Jurkat, Clone E6-1 (cell line): Measurements from ENCODE around the gene PLCXD3.
A peak's percentile ranks its signal among the peaks of the same experiment; 100 is the strongest.

Experiments
- DNase-seq: peaks from one replicate; pipeline ENCODE4 v3.0.0-alpha.2; 2011; ENCODE audit warnings: low read depth, low spot score
- H3K4me3 ChIP-seq: 2 replicates; pipeline ENCODE4 v1.5.1; 2011; ENCODE audit warnings: mild to moderate bottlenecking, low read length, control low read depth, moderate library complexity

PLCXD3 gene

GRCh38 chr5:41312066-41312465, 198.3 kb downstream of the PLCXD3 start:
- DNase-seq, result no peak
- no peak overlapping the region for H3K4me3 ChIP-seq

DNA sequence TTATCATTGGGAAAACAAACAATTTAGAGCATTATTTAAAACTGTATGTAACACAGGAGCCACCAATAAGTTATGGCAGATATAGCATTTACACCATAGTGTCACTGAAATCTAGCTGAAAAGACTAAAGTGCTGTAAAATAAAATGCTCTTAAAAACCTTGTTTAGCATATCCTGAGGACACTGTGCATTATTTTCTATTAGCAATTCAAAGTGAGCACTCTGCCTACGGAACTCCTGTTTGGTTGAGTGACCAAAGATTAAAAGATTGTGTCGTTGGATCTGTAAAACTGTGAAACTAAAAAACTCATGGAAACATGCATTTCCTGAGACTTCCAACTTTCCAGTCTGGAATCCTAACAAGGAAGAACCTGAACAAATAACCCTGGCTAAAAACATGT, 201.1 kb downstream of the PLCXD3 start:
- no peak for DNase-seq
- H3K4me3 ChIP-seq, result no peak overlapping the region

DNA sequence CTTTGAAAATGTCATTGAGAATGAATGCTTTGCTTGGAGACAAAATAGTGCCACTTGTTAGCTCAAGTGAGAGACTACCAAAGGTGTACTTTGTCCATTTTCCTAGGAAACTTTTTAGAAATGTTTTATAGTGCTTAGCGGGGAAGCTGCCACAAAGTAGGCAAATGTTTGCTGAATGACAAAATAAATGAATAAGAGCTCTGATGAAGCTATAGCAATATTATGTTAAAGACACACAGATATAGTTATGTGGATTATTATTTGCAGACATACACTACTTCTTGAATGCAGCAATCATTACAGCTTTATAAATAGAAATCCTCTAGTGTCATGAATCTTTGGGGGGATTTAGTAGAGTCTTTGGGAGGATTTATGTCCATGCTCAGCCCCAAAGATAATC, 204.4 kb downstream of the PLCXD3 start:
- no peak for DNase-seq
- no peak overlapping the region for H3K4me3 ChIP-seq

- no peak for DNase-seq
Measured at GRCh38 chr5:41305056-41305455, 205.3 kb downstream of the PLCXD3 start.

DNA sequence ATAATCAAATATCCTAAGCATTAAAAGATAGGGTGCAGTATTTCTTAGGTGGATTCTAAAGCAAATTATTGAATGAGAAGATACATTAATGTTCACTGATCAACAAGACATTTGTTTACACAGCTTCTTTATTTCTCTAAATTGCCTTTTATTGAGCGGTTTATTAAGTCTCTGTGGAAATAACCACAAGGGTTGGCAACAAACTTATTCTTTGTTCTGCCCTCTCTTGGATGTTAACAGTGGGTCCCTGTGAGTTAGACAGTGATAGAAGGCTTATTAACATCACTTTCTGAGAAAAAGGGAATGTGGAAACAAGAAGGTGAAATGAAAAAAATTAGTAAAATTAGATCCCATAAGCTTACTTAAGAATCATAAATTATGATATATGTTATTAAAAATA, 214.3 kb downstream of the PLCXD3 start:
- DNase-seq, result no peak

More at GRCh38 chr5:41305056-41305455, 205.3 kb downstream of the PLCXD3 start:
- no peak overlapping the region for H3K4me3 ChIP-seq

DNA sequence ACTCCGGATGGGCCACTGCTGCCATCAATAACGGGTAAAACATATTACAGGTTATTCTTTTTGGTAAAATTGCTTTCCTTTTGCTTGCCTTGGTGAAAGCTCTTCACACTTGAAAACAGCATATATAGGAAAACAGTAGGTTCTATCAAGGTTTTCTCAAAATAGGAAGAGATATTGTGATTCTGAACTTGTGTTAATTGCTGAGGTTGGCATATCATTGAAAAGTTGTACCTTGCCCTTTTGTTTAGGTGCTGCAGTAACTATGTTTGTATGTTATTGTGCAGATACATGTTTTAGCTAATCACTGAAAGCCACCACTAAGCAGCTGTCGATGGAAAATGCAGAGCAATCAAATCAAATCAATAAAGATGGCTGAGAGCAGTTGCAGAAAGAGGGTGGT, 219.1 kb downstream of the PLCXD3 start:
- DNase-seq, result no peak

More for the DNA sequence above, 214.3 kb downstream of the PLCXD3 start:
- H3K4me3 ChIP-seq, result no peak overlapping the region

GRCh38 chr5:41290810-41291209, 219.6 kb downstream of the PLCXD3 start:
- no peak for DNase-seq
- no peak overlapping the region for H3K4me3 ChIP-seq

More for the DNA sequence above, 219.1 kb downstream of the PLCXD3 start:
- no peak overlapping the region for H3K4me3 ChIP-seq

- H3K4me3 ChIP-seq, result no peak overlapping the region
- DNase-seq, result no peak
Measured at GRCh38 chr5:41289970-41290464, 220.4 kb downstream of the PLCXD3 start.

DNA sequence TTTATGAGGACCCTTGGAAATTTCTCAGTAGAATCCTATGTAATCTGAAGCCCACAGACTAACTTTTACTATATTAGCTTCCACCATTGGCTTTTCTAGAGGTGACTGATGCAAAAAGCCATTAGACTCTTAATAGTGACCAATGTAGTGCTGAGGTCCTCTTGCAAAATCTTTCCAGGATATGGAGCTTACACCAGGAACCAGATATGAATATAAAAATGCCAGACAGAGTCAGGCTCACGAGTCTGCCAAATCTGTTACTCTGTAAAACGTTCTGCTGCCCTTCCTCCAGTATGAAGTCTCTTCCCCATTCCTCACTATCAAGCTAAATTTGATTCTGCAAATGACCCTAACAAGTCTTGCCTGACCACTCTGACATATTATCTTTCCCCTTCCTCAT, 223.7 kb downstream of the PLCXD3 start:
- no peak overlapping the region for H3K4me3 ChIP-seq
- no peak for DNase-seq

- no peak overlapping the region for H3K4me3 ChIP-seq
- DNase-seq, result no peak
Measured at GRCh38 chr5:41286165-41286564, 224.2 kb downstream of the PLCXD3 start.

GRCh38 chr5:41284938-41285337, 225.5 kb downstream of the PLCXD3 start:
- H3K4me3 ChIP-seq, result no peak overlapping the region
- no peak for DNase-seq

DNA sequence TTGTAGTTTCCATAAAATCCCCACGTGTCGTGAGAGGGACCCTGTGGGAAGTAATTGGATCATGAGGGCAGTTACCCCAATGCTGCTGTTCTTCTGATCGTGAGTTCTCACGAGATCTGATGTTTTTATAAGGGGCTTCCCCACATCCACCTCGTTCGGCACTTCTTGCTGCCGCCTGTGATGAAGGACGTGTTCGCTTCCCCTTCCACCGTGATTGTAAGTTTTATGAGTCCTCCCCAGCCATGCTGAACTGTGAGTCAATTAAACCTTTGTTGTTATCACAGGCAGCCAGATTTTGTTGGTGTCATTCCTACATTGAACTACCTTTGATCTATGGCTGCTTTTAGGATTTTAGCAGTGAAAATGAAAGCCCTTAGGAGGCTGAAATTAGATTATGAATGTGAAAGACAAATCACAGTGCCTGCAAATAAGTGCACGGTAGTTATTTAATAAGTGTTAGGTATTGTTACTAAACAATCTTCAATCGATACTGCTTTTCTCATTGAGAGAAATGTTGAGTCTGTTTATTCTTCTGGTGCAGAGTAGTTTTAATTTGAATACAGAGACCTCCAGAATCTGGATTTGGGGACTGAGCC, 229.1 kb downstream of the PLCXD3 start:
- DNase-seq, result no peak
- no peak overlapping the region for H3K4me3 ChIP-seq

DNA sequence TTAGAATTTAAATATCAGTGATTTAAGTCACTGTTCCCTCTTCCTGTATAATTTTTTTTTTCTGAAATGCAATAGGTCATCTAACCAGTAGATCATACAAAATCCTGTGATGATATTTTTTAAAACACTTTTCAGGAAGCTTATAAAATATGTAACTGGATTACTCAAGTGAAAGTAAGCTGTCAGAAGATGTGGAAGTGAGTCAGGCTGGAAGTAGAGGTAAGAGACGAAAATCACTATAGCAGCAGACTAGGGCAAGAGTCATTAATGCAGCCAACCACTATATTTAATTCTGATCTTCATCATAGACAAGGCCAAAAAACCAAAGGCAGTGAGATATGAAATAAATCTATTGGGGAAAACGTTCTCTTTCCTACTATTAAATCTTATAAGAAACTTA, 231.4 kb downstream of the PLCXD3 start:
- no peak for DNase-seq
- H3K4me3 ChIP-seq, result no peak overlapping the region

- no peak for DNase-seq
- H3K4me3 ChIP-seq, result no peak overlapping the region
Measured at GRCh38 chr5:41277476-41278245, 232.7 kb downstream of the PLCXD3 start.

GRCh38 chr5:41275813-41276512, 234.4 kb downstream of the PLCXD3 start:
- no peak overlapping the region for H3K4me3 ChIP-seq
- no peak for DNase-seq

- H3K4me3 ChIP-seq, result no peak overlapping the region
- peak; percentile 7 for DNase-seq
Measured at GRCh38 chr5:41270423-41271251, 239.8 kb downstream of the PLCXD3 start.

DNA sequence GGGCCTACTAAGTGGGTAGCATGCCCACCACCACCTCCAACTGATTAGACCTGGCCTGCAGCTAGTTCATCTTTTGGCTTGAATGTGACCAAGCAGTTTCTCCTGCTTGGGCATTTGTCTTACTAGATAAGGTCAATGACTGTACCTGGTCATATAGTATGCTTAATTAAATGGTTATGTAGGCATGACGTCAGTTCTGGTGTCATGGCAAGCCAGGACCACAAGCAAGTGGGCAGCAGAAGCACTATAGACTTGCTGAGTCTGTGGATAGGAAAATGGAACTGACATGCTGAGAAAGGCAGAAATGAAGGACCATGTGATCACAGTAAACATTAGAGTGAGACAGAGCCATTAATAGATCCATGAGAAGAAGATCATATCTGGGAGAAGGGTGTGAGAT, 241.5 kb downstream of the PLCXD3 start:
- no peak overlapping the region for H3K4me3 ChIP-seq
- no peak for DNase-seq

DNA sequence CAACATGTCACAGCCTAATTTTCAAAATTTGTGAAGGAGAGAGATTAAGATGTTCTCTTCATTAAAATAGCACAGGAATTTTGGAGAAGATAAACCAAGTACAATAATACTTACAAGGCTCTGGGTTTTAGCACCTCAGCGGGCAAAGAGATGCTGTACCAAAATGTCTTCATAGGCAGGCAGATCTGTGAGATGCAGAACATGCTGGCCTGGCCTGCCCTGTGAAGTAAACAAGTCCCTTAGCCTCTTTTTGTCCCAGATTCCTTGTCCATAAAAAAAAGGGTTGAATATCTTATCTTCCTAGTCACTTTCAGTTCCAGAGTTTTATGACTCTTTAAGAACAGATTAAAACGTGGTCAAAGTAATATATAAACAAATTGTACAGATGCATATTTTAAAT, 244.0 kb downstream of the PLCXD3 start:
- H3K4me3 ChIP-seq, result no peak overlapping the region
- no peak for DNase-seq

- no peak for DNase-seq
- no peak overlapping the region for H3K4me3 ChIP-seq
Measured at GRCh38 chr5:41264019-41264418, 246.4 kb downstream of the PLCXD3 start.
